ENCODE measurements around the gene PALM2AKAP2. TPM values are rescaled to one million over a fixed set of nuclear protein-coding genes. Genes with fewer than 3 reads are reported as not detected.
A peak's percentile ranks its signal among the peaks of the same experiment; 100 is the strongest.

PALM2AKAP2 gene
- total and polyA plus RNA-seq, 8 donors: 22.9 to 29.6 (median 26.7) TPM

DNA sequence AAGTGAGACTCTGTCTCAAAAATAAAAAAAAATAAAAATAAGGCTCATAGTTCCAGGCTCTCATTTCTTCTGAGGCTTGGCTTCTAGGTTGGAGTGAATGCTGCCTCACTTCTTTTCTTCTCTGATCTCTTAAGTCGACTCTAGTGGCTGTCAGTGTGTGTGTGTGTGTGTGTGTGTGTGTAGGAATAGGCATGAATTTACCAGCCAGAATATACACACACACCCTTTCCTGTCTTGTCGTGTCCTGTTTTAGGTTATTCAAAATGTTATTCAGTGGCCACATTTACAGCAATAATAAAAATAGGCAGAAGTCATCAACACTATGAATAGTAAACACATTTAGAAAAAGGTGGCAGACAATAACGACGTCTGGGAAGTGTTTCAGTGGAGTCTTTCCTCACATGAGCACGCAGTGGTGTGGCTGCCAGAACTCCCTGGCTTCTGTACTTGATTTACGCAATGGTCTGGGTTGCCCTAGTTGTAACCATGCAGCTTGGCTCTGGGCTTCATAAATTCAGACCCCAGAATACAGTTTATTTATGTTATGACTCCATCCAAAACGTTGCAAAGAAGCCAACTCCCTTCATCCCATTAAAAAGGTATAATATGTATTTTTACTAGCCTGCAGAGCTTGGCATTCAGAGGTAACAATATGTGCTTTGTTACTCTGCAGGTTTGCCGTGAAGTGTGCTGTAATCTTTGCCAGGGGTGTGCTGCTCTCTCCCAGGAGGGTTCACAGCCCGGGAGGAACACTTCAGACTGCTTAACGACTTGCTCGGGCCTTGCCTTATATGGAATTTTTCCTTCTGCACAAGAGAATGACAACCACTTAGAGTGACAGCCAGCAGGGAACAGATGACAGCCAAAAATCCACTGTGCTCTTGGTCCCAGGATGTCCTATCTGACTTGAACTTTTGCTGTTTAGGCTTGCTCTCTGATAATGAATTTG is 34.4 kb upstream of the PALM2AKAP2 start:
- Histone ChIP-seq H3K9me3 (no peaks in the 10 kb centered on the region), H3K36me3 (no peaks in the 10 kb centered on the region), H3K27ac (no peak overlapping the region), H3K4me3 (no peak overlapping the region), H3K27me3 (no peaks in the 10 kb centered on the region), H3K4me1 (no peaks in the 10 kb centered on the region)
- peak in 3 of 4 donors; percentile 55 to 73 (median 69) for DNase-seq
- ATAC-seq: peak; percentile 86
- TF ChIP-seq, protein P1, sequence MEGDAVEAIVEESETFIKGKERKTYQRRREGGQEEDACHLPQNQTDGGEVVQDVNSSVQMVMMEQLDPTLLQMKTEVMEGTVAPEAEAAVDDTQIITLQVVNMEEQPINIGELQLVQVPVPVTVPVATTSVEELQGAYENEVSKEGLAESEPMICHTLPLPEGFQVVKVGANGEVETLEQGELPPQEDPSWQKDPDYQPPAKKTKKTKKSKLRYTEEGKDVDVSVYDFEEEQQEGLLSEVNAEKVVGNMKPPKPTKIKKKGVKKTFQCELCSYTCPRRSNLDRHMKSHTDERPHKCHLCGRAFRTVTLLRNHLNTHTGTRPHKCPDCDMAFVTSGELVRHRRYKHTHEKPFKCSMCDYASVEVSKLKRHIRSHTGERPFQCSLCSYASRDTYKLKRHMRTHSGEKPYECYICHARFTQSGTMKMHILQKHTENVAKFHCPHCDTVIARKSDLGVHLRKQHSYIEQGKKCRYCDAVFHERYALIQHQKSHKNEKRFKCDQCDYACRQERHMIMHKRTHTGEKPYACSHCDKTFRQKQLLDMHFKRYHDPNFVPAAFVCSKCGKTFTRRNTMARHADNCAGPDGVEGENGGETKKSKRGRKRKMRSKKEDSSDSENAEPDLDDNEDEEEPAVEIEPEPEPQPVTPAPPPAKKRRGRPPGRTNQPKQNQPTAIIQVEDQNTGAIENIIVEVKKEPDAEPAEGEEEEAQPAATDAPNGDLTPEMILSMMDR (IDR thresholded peaks at IDR 0.05): no peak
- intact Hi-C loops (cut with DNase I): no loop called here

DNA sequence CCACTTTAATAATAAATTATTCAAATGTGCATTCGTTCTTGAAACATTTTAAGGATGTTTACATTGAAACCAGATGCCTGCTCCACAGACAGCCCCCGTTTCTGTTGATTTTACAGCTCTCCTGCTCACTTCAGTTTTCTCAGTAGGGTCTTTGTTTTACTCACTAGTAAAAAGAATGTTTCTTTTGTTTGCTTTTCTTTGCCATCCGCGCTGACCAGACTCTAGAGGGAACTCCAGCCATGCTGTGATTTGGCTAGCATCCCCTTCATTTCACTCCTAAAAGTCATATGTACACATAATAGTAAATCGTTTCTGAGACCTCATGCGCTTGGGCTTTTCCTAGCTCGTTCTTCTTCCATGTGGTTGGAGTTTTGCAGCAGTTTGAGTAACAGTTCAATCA is 28.7 kb upstream of the PALM2AKAP2 start:
- peak in 1 of 4 donors; percentile 56 for DNase-seq
- Histone ChIP-seq H3K4me1 (no peaks in the 10 kb centered on the region), H3K36me3 (no peaks in the 10 kb centered on the region), H3K27me3 (no peaks in the 10 kb centered on the region), H3K4me3 (no peak overlapping the region), H3K9me3 (no peaks in the 10 kb centered on the region), H3K27ac (no peak overlapping the region)
- ATAC-seq: no peak
- intact Hi-C loops (cut with DNase I): no loop called here
- TF ChIP-seq, protein P1 (IDR thresholded peaks at IDR 0.05): no peak

DNA sequence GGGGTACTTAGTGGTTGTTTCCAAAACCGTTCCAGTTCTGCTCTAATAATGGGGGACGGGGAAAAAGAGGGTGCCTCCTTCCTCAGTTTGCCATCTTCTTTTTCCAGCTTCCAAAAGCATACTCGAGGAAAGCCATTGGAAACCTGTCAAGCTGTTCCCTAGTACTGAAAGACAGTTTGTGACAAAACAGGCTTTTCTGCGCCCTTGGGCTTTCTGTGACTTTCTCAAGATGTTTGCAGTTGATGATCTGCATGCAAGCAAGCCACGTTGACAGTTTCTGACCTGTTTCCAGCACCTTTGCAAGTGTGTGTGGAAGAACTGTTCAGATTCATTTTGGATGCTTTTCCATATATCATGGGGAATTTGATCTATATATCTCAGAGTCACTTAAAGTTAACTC is 26.7 kb upstream of the PALM2AKAP2 start:
- H3K36me3 ChIP-seq: no peaks in the 10 kb centered on the region

DNA sequence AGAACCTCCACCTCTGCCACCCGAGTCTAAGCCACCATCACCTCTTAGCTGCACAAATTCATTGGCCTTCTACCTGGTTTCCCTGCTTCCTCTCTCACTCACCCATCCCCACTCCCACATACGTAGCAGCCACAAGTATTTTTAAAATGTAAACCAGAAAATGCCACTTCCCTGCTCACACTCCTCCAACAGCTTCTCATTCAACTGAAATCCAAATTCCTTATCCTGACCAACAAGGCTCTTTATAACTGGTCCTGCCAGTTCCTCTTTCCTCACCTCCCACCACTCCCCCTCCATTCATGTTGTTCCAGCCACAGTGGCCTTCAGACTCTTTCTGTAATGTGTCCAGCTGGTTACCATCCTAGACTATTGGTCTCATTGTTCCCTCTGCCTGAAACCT is 25.0 kb upstream of the PALM2AKAP2 start:
- Histone ChIP-seq H3K9me3 (no peaks in the 10 kb centered on the region), H3K27ac (no peak overlapping the region), H3K36me3 (no peaks in the 10 kb centered on the region), H3K4me3 (no peak overlapping the region), H3K4me1 (no peaks in the 10 kb centered on the region), H3K27me3 (no peaks in the 10 kb centered on the region)
- TF ChIP-seq, protein P1 (IDR thresholded peaks at IDR 0.05): no peak
- peak in 1 of 4 donors; percentile 50 for DNase-seq
- intact Hi-C loops (cut with DNase I): no loop called here
- ATAC-seq: peak; percentile 44

More for the DNA sequence above, 26.7 kb upstream of the PALM2AKAP2 start:
- no peak overlapping the region for H3K4me3 ChIP-seq
- ATAC-seq (no peak), DNase-seq (no peak)
- H3K9me3 ChIP-seq: no peaks in the 10 kb centered on the region
- TF ChIP-seq, protein P1 (IDR thresholded peaks at IDR 0.05): no peak
- no peak overlapping the region for H3K27ac ChIP-seq
- no peaks in the 10 kb centered on the region for H3K4me1 ChIP-seq
- intact Hi-C loops (cut with DNase I): no loop called here
- H3K27me3 ChIP-seq: no peaks in the 10 kb centered on the region

DNA sequence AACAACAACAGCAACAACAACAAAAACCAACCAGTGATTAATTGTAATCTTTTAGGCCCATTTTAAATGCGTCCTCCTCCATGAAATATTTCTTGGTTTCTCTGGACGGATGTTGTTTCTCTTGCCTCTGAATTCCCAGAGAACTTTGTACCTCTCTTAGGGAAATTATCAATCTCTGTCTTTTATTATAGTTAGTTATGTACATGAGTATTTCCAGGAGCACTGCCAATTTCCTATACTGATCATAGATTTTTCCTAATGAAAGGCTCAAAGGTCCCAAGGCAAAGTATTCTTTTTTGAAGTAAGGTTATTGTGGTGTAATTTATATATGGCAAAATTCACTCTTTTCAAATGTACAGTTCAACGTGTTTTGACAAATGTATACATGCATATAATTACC is 20.4 kb upstream of the PALM2AKAP2 start:
- no peak for DNase-seq
- no peak overlapping the region for H3K4me3 ChIP-seq
- no peak for ATAC-seq
- H3K4me1 ChIP-seq: no peaks in the 10 kb centered on the region
- H3K27me3 ChIP-seq: no peaks in the 10 kb centered on the region
- no peaks in the 10 kb centered on the region for H3K9me3 ChIP-seq
- intact Hi-C loops (cut with DNase I): no loop called here
- TF ChIP-seq, protein P1 (IDR thresholded peaks at IDR 0.05): no peak
- no peaks in the 10 kb centered on the region for H3K36me3 ChIP-seq
- H3K27ac ChIP-seq: no peak overlapping the region
